ENCODE measurements around the gene TXNL4B. TPM values are rescaled to one million over a fixed set of nuclear protein-coding genes. Genes with fewer than 3 reads are reported as not detected.

Gene TXNL4B
- total RNA-seq, 1 donor from 2014 or later: 11.8 TPM

DNA sequence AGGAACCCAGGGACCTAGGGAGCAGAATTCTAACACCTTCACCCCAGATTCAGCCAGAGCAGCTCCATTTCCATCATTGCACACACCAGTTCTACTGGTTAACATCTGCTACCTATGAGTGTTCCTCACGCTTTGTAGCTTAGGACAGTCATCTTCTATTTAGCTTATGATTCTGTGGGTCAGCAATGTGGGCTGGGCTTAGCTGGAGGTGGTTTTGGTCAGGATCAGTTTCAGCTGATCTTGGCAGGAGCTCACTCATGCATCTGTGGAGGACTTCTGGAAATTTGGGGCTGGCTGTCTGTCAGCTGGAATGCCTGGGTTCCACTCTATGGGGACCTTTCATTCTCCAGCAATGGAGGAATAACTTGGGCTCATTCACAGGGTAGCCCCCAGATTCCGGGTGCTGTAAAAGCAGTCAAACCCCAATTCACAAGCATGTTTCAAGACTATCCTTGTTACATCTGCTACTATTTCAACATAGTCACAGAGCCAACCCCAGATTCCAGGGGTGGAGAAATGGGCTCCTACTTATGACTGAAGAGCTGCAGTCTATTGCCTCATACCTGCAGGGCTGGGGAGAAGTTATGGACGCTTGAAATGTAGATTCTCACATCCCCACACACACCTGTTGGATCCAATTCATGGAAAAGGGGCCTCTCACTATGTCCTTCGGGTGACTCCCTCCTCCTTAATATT is 42.5 kb downstream of the TXNL4B start:
- Mint-ChIP-seq H3K27me3 (ENCODE audit: low read depth) (peaks cover 4% of the 10 kb centered on the region), H3K4me3 (no peak overlapping the region), H3K36me3 (ENCODE audit: low read depth) (peaks cover 3% of the 10 kb centered on the region), H3K27ac (ENCODE audit: unreplicated experiment) (no peak overlapping the region), H3K4me1 (no peaks in the 10 kb centered on the region), H3K9me3 (no peaks in the 10 kb centered on the region)
- TF ChIP-seq, protein P1, sequence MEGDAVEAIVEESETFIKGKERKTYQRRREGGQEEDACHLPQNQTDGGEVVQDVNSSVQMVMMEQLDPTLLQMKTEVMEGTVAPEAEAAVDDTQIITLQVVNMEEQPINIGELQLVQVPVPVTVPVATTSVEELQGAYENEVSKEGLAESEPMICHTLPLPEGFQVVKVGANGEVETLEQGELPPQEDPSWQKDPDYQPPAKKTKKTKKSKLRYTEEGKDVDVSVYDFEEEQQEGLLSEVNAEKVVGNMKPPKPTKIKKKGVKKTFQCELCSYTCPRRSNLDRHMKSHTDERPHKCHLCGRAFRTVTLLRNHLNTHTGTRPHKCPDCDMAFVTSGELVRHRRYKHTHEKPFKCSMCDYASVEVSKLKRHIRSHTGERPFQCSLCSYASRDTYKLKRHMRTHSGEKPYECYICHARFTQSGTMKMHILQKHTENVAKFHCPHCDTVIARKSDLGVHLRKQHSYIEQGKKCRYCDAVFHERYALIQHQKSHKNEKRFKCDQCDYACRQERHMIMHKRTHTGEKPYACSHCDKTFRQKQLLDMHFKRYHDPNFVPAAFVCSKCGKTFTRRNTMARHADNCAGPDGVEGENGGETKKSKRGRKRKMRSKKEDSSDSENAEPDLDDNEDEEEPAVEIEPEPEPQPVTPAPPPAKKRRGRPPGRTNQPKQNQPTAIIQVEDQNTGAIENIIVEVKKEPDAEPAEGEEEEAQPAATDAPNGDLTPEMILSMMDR (conservative IDR thresholded peaks at IDR 0.05): no peak
- DNase-seq (ENCODE audit: low read depth, low spot score): no peak

DNA sequence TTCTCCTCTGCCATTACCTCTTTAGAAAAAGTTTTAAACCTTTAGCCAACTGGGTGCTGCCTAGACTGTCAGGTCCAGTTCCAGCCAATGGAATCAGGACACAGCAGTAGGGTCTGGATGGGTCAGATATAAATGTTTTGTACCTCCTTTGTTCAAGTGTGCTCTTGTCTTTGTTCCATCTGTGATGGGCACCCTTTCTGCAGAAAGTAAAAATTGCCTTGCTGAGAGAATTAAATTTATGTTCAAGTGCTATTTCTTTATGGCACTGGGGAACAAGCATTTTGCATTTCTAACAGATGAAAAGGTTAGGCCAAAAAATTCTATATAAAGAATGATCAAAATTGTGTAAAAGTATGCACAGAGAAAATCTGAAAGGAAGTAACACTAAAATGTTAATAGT is 44.3 kb downstream of the TXNL4B start:
- peaks cover 4% of the 10 kb centered on the region for H3K27me3 Mint-ChIP-seq (ENCODE audit: low read depth)
- TF ChIP-seq, protein P1 (conservative IDR thresholded peaks at IDR 0.05): no peak
- H3K36me3 Mint-ChIP-seq (ENCODE audit: low read depth): peaks cover 3% of the 10 kb centered on the region
- no peak overlapping the region for H3K4me3 Mint-ChIP-seq
- H3K27ac Mint-ChIP-seq (ENCODE audit: unreplicated experiment): no peak overlapping the region
- no peak for DNase-seq (ENCODE audit: low read depth, low spot score)
- H3K4me1 Mint-ChIP-seq: no peaks in the 10 kb centered on the region
- H3K9me3 Mint-ChIP-seq: no peaks in the 10 kb centered on the region

DNA sequence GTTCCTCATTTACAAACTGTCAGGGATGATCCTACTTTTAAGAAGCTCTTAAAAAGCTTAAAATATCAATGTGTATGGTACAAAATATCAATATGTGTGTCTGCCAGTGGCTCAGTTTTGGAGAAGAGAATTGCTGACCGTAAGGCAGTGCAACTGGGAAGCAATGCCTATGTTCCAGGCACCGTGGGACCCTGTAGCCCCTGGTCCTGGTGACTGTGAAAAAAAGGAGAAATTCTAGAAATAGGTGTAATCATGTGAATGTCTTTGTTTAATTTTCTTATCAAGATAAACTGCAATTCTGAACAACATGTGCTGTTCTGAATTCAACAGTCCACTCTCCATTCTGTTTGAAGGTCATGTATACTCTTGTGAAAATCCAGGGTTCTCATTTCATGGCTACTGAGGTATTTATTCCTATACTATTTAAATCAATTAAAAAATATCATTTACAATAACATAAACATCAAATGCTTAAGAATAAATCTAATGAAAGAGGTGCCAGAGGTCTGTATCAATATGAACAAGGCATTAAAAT is 48.5 kb downstream of the TXNL4B start:
- H3K36me3 Mint-ChIP-seq (ENCODE audit: low read depth): peaks cover 1% of the 10 kb centered on the region
- H3K9me3 Mint-ChIP-seq: no peaks in the 10 kb centered on the region
- no peaks in the 10 kb centered on the region for H3K27me3 Mint-ChIP-seq (ENCODE audit: low read depth)
- no peak for DNase-seq (ENCODE audit: low read depth, low spot score)
- H3K4me3 Mint-ChIP-seq: no peak overlapping the region
- no peaks in the 10 kb centered on the region for H3K4me1 Mint-ChIP-seq
- TF ChIP-seq, protein P1 (conservative IDR thresholded peaks at IDR 0.05): no peak
- H3K27ac Mint-ChIP-seq (ENCODE audit: unreplicated experiment): no peak overlapping the region

DNA sequence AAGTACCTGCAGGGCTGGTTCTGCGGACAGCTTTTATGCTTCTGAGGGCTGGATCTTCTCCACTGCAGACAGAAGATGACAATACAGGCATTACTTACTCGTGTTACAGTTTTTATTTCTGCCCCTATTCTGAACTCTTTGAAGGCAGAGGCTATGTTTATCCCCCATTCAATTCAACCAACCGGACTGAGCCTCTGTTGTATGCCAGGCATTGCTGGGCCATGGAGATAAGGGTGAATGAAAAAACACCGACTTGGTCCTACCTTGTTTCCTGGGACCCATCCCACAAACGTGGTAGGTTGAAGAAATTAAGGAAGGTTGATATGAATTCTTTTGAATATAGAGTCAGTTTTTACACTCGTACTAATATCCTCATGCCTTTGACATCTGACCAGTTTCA is 49.1 kb downstream of the TXNL4B start:
- Mint-ChIP-seq H3K27me3 (ENCODE audit: low read depth) (no peaks in the 10 kb centered on the region), H3K36me3 (ENCODE audit: low read depth) (no peaks in the 10 kb centered on the region)
- TF ChIP-seq, protein P1 (conservative IDR thresholded peaks at IDR 0.05): no peak

DNA sequence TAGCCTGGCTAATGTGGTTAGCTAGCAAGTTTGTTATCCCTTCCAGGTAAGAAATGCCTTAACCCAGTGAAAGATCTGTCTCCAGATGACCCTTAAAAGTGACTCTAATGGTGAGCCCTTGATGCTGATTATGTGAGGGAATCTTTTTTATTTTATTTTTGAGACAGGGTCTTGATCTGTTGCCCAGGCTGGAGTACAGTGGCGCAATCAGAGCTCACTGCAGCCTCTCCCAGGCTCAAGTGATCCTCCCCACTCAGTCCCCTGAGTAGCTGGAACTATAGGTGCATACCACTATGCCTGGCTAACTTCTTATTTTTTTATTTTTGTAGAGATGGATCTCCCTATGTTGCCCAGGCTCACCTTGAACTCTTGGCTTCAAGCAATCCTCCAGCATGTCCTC is 49.9 kb downstream of the TXNL4B start:
- Mint-ChIP-seq H3K27me3 (ENCODE audit: low read depth) (no peaks in the 10 kb centered on the region), H3K4me3 (no peak overlapping the region), H3K9me3 (no peaks in the 10 kb centered on the region), H3K36me3 (ENCODE audit: low read depth) (no peaks in the 10 kb centered on the region), H3K4me1 (no peaks in the 10 kb centered on the region), H3K27ac (ENCODE audit: unreplicated experiment) (no peak overlapping the region)
- no peak for DNase-seq (ENCODE audit: low read depth, low spot score)
- TF ChIP-seq, protein P1 (conservative IDR thresholded peaks at IDR 0.05): no peak

More for the DNA sequence above, 49.1 kb downstream of the TXNL4B start:
- Mint-ChIP-seq H3K27ac (ENCODE audit: unreplicated experiment) (no peak overlapping the region), H3K4me3 (no peak overlapping the region), H3K9me3 (no peaks in the 10 kb centered on the region), H3K4me1 (no peaks in the 10 kb centered on the region)
- DNase-seq (ENCODE audit: low read depth, low spot score): no peak
